Neural crest cell (in vitro differentiated cells): Measurements from ENCODE around the gene BTBD9. TPM values are rescaled to one million over a fixed set of nuclear protein-coding genes. Genes with fewer than 3 reads are reported as not detected.

Experiments used
- DNase-seq: peaks from one replicate; pipeline ENCODE4 v3.0.0; 2021; ENCODE audit warnings: low read depth, mixed read lengths, low spot score
- H3K27ac Mint-ChIP-seq: one replicate; pipeline ENCODE4 v1.8.0; 2021; ENCODE audit warnings: mild to moderate bottlenecking, mixed read lengths; ENCODE audit not compliant: unreplicated experiment
- H3K27me3 Mint-ChIP-seq: 2 replicates; pipeline ENCODE4 v1.8.0; 2021; ENCODE audit warnings: low read depth, mild to moderate bottlenecking, mixed read lengths
- H3K36me3 Mint-ChIP-seq: 2 replicates; pipeline ENCODE4 v1.8.0; 2021; ENCODE audit warnings: low read depth, mild to moderate bottlenecking, mixed read lengths
- H3K4me1 Mint-ChIP-seq: 2 replicates; pipeline ENCODE4 v1.8.0; 2021; ENCODE audit warnings: mixed read lengths
- H3K4me3 Mint-ChIP-seq: one replicate; pipeline ENCODE4 v1.8.0; 2021; ENCODE audit warnings: mild to moderate bottlenecking, mixed read lengths
- H3K9me3 Mint-ChIP-seq: 2 replicates; pipeline ENCODE4 v1.8.0; 2021; ENCODE audit warnings: mixed read lengths
- CTCF ChIP-seq: fragments of 200-600 bp; sonication (generic); conservative IDR thresholded peaks from 2 replicates; pipeline ENCODE4 v1.5.0; 2021; ENCODE audit warnings: antibody characterized with exemption, mild to moderate bottlenecking
- total RNA-seq: library from RNA; stranded (reverse); gene quantifications from 2 replicates; pipeline ENCODE4 v1.2.1, GENCODE V29; 2021

The BTBD9 gene
- total RNA-seq, 1 donor from 2014 or later = 18.0 TPM

GRCh38 chr6:38470548-38470947, 169.2 kb downstream of the BTBD9 start:
- Mint-ChIP-seq H3K27ac (no peak overlapping the region), H3K9me3 (no peaks in the 10 kb centered on the region), H3K4me1 (no peaks in the 10 kb centered on the region), H3K36me3 (no peaks in the 10 kb centered on the region), H3K27me3 (no peaks in the 10 kb centered on the region), H3K4me3 (no peak overlapping the region)
- TF ChIP-seq CTCF = no peak
- DNase-seq = no peak

- no peak overlapping the region for H3K27ac Mint-ChIP-seq
- peaks cover 5% of the 10 kb centered on the region for H3K36me3 Mint-ChIP-seq
- no peak overlapping the region for H3K4me3 Mint-ChIP-seq
- H3K9me3 Mint-ChIP-seq = peaks cover 4% of the 10 kb centered on the region
- H3K27me3 Mint-ChIP-seq = no peaks in the 10 kb centered on the region
- DNase-seq = no peak
- no peaks in the 10 kb centered on the region for H3K4me1 Mint-ChIP-seq
- no peak for TF ChIP-seq CTCF
Measured at GRCh38 chr6:38467566-38467965, 172.2 kb downstream of the BTBD9 start.

GRCh38 chr6:38460186-38460585, 179.5 kb downstream of the BTBD9 start:
- peaks cover 5% of the 10 kb centered on the region for H3K36me3 Mint-ChIP-seq
- no peak overlapping the region for H3K4me3 Mint-ChIP-seq
- TF ChIP-seq CTCF = no peak
- H3K4me1 Mint-ChIP-seq = no peaks in the 10 kb centered on the region
- H3K9me3 Mint-ChIP-seq = peaks cover 4% of the 10 kb centered on the region
- no peak for DNase-seq
- H3K27ac Mint-ChIP-seq = no peak overlapping the region
- H3K27me3 Mint-ChIP-seq = no peaks in the 10 kb centered on the region

GRCh38 chr6:38459291-38459690, 180.4 kb downstream of the BTBD9 start:
- H3K36me3 Mint-ChIP-seq = peaks cover 5% of the 10 kb centered on the region
- no peak for DNase-seq
- no peaks in the 10 kb centered on the region for H3K27me3 Mint-ChIP-seq
- no peaks in the 10 kb centered on the region for H3K4me1 Mint-ChIP-seq
- H3K27ac Mint-ChIP-seq = no peak overlapping the region
- H3K4me3 Mint-ChIP-seq = no peak overlapping the region
- no peak for TF ChIP-seq CTCF
- peaks cover 4% of the 10 kb centered on the region for H3K9me3 Mint-ChIP-seq

- Mint-ChIP-seq H3K27me3 (no peaks in the 10 kb centered on the region), H3K9me3 (peaks cover 8% of the 10 kb centered on the region), H3K36me3 (peaks cover 5% of the 10 kb centered on the region), H3K4me1 (no peaks in the 10 kb centered on the region), H3K27ac (no peak overlapping the region), H3K4me3 (no peak overlapping the region)
- no peak for DNase-seq
- no peak for TF ChIP-seq CTCF
Measured at GRCh38 chr6:38453861-38454260, 185.9 kb downstream of the BTBD9 start.
